Esophagus squamous epithelium (tissue), 4 donors: ENCODE measurements around the gene PPARG.

Experiments used
- CTCF ChIP-seq, 6 experiments: fragments of 450-650 bp in 4 of 6; fragments of 200-600 bp in 2 of 6; sonication (generic) in 2 of 6; IDR thresholded peaks; one replicate each; pipeline ENCODE4 v1.5.1; 2016 to 2019; ENCODE audit warnings: antibody characterized with exemption in 6 of 6, mild to moderate bottlenecking in 4 of 6, moderate library complexity in 4 of 6
- POLR2A ChIP-seq, 4 donors: fragments of 450-650 bp; IDR thresholded peaks; one replicate each; pipeline ENCODE4 v1.6.1; 2017; ENCODE audit warnings: antibody characterized with exemption in 4 of 4, mild to moderate bottlenecking in 4 of 4, moderate library complexity in 3 of 4

- TF ChIP-seq CTCF (IDR thresholded peaks at IDR 0.05) (no peak), POLR2A (IDR thresholded peaks at IDR 0.05) (no peak)
Measured at GRCh38 chr3:12356175-12356574, 67.3 kb downstream of the PPARG start.
